Activated CD8-positive, alpha-beta memory T cell treated with anti-CD3 and anti-CD28 coated beads for 1 hour (primary cell): Measurements from ENCODE around the gene EIF4EBP2.

Experiments used
- DNase-seq, 2 donors: peaks; one replicate each; pipeline ENCODE4 v3.0.0-alpha.2; 2020; ENCODE audit warnings: low read depth in 1 of 2; ENCODE audit errors: extremely low read depth in 1 of 2

Gene EIF4EBP2

GRCh38 chr10:70430493-70431445 lies 26.8 kb downstream of the EIF4EBP2 start:
- DNase-seq = no peak

DNA sequence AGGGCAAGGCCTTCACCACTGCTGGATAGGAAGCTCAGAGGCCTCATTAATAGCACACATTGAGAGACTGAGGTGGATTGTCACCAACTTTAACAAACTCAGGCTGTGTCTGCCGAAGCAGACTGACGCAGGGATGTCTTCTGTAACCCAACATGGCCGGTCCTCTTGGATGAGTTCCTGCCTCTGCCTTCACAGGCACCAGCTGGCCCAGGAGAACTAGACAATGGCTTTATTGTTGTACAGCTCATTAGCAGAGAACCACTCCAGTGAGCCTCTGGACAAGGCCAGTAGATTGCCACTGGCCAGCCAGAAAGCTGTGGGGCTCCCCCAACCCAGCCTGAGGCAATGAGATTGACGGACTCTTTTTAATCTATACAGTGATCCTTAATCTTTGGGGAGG lies 28.2 kb downstream of the EIF4EBP2 start:
- no peak for DNase-seq

GRCh38 chr10:70432561-70433263 lies 28.8 kb downstream of the EIF4EBP2 start:
- DNase-seq = no peak

- no peak for DNase-seq
Observed at GRCh38 chr10:70433581-70434280, 29.8 kb downstream of the EIF4EBP2 start.

GRCh38 chr10:70435241-70436085 lies 31.5 kb downstream of the EIF4EBP2 start:
- no peak for DNase-seq

DNA sequence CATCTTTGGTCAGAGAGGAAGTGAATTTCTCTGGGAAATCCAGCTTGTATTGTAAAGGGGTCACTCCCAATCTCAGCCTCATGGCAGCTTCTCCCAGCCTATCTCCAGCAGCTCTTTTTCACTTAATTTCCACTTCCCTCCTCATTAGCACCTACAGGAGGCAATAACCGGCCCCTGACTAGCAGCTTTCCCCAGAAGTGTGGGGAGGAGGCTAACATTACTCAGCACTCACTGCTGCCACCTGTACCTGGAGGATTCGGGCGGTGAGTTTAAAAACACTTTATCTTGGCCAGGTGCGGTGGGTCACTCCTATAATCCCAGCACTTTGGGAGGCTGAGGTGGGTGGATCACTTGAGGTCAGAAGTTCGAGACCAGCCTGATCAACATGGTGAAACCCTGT lies 33.8 kb downstream of the EIF4EBP2 start:
- DNase-seq = no peak

DNA sequence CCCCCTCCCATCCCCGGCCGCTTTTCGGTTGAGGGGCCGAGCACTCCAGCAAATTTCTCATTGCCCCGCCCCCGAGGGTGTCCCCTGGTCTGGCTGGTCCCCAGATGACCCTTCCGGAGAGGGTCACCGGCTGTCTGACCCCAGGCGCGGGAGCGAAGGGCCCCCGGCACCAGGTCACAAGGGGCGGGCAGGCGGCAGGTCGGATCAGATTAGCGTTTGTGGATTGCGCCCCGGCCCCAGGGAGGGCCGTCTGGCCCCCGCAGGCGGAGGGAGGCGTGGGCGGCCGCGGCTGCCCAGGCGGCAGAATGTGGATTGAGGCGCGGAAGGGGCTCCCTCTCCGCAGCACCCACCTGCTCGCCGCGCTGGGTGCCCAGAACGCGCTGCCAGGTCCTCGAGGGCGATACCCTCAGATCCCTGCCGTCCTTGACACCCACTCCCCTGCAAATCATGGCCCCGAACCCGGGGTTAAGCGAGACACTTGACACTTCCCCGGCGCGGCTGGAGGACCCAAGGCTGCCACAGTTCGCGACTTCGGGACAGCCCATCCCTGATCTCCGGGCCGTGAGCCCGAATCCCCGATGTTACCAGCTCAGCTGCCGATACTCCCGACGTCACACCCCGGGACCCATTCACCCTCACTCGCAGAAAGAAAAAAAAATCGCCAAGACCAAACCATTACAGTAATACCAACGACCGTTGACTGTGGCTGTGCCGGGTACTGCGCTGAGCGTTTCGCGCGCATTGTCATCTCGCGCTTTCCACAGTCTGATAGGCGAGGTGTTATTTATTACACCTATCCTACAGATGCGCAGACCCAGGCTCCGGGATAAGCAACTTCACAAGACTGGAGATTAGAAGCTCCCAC lies 36.6 kb downstream of the EIF4EBP2 start:
- no peak for DNase-seq

GRCh38 chr10:70441161-70441894 lies 37.4 kb downstream of the EIF4EBP2 start, which contains the start of gene NODAL:
TSS of gene NODAL (minus strand) at chr10:70441681. CDS start at chr10:70441667, 14 bp downstream.
- DNase-seq = no peak

DNA sequence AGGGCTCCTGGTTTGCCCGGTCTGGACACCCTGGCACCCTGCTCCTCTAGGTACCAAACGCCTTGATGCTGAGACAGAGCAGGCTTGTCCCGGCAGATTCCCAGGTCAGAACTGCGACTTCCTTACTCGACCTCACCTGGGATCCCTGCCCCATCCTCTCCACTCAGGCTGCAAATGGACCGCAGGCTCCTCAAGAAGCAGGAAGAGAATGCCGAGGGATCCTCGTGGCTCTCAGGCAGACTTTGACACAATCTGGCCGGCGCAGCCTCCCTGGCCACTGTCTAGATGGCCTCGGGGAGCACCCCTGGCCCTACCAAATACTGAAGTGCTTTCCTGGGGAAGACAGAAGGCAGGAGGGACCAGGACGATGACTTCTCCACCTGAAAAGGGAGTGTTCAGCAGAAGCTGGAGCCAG lies 38.0 kb downstream of the EIF4EBP2 start:
- DNase-seq = no peak

GRCh38 chr10:70442332-70442988 lies 38.5 kb downstream of the EIF4EBP2 start:
- no peak for DNase-seq

DNA sequence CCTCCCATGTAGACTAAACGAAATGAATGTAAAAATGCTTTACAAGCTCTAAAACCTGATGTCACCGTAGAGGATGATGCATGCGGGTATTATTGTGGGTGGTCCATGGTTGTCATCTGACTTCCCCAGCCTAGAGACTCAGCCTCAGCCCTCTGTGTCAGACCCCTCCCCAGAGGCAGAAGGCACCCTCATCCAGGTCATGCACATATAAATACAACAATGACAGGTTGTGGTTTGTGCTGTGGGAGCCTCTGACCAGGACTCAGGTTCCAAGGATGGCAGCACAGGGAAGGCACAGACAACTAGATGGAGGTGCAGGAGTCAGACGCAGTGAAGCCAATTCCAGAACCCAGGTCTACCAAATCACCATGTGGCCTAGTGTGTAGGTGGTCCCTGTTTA lies 40.8 kb downstream of the EIF4EBP2 start:
- DNase-seq = no peak

DNA sequence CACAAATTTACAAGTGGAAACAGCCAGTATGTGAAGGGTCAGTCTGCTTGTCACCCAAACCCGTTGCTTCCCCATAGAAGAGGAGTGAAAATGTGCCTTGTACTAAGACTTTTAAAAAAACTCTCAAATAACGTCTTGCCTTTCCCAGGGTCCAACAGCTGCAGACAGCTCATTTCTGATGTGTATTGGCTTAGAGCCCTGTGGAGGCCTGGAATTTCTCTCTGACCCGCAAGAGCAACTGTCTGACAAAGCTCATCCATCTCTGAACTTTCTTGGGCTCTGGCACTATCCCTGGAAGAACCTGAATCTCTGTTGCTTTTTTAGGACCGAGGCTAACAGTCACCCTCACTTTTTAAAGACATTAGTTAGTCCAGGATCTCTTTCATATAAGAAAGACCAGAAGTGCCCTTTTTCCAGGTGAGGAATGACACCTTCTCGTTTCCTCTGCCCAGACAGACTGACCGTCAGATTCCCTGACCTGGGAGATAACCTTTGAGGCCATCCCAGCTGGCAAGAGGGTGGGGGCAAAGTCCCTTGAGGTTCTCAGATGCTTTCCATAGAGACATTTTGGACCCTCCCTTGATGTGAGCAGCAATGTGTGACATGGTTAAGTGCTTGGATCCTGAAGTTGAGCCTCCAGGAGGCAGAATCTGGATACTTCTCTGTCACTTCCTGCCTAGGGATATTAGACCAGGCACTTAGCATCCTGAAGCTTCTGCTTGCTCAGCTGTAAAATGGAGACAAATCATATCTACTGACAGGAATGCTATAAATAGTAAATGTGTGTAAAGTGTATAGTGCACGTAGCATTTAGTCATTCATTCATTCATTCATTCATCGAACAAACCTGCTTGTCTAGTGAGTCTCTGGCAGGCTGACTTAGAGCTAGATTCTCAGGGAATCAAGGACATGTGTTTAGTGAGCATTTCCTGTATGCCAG lies 42.0 kb downstream of the EIF4EBP2 start:
- no peak for DNase-seq

GRCh38 chr10:70448236-70448635 lies 44.3 kb downstream of the EIF4EBP2 start:
- no peak for DNase-seq

GRCh38 chr10:70455213-70455630 lies 51.3 kb downstream of the EIF4EBP2 start:
- no peak for DNase-seq

DNA sequence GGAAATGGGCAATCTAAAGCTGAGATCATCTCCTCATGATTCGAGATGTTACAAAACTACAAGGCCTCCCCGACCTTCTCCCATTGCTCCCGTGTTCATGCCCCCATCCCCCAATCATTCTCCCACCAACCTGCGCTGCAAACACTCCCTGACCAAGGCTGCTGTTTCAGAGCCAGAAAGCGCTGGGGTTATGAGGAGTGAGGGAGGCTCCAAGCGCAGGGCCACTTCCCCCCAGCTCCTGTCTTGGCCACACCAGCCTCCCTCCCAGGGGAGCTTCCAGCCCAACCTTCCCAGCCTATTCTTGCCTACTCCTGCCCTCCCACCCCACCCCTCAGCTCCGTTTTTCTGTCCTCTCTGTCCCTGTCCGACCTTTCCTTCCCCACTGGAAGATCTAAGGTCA lies 52.2 kb downstream of the EIF4EBP2 start:
- DNase-seq = no peak

GRCh38 chr10:70457759-70458305 lies 53.9 kb downstream of the EIF4EBP2 start:
- DNase-seq = no peak
